Measurements from ENCODE around the gene KMT2A.

DNA sequence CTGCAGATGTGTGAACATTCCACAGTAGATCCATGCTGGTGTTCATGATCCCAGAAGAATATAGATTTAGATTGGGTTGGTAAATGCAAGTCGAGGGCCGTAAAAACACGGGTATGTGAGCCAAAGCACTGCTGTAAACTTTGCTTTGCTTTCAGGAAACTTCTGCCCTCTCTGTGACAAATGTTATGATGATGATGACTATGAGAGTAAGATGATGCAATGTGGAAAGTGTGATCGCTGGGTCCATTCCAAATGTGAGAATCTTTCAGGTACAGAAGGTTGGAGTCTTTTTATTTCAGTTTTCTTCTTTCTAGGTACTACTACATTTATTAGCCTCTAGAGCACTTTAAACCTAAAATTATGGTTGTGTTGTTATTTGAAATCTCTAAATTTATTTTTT, 54.7 kb downstream of the KMT2A start:
- TF ChIP-seq, protein P1, sequence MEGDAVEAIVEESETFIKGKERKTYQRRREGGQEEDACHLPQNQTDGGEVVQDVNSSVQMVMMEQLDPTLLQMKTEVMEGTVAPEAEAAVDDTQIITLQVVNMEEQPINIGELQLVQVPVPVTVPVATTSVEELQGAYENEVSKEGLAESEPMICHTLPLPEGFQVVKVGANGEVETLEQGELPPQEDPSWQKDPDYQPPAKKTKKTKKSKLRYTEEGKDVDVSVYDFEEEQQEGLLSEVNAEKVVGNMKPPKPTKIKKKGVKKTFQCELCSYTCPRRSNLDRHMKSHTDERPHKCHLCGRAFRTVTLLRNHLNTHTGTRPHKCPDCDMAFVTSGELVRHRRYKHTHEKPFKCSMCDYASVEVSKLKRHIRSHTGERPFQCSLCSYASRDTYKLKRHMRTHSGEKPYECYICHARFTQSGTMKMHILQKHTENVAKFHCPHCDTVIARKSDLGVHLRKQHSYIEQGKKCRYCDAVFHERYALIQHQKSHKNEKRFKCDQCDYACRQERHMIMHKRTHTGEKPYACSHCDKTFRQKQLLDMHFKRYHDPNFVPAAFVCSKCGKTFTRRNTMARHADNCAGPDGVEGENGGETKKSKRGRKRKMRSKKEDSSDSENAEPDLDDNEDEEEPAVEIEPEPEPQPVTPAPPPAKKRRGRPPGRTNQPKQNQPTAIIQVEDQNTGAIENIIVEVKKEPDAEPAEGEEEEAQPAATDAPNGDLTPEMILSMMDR (conservative IDR thresholded peaks at IDR 0.05) = no peak
- no peak for TF ChIP-seq ZFX (IDR thresholded peaks at IDR 0.05)
